GM12878 (cell line): Measurements from ENCODE around the gene TLCD3B. TPM values are rescaled to one million over a fixed set of nuclear protein-coding genes. Genes with fewer than 3 reads are reported as not detected.

Source experiments
- ATAC-seq: fragments of 200-7000 bp; cut with Tn5 transposase; 3 replicates; pipeline ENCODE4 v1.9.1; 2020; ENCODE audit warnings: mild to moderate bottlenecking, moderate library complexity
- BruUV-seq: library from RNA; stranded (reverse); fragments of 400-500 nt; replicated peaks from 2 replicates; lab custom pipeline; 2021; lab: Mats Ljungman, UMichigan
- CTCF ChIA-PET: fragments of 300-600 bp; sonication (Branson Sonifier 250); formaldehyde crosslinking; extraction: SDS; loops from one replicate; lab custom pipeline; 2021; ENCODE audit warnings: inconsistent platforms; lab: Yijun Ruan, JAX
- POLR2A ChIA-PET: fragments of 350-600 bp; formaldehyde crosslinking; extraction: SDS; loops from one replicate; lab custom pipeline; 2021; ENCODE audit warnings: inconsistent platforms; lab: Charles Lee
- RAD21 ChIA-PET: fragments of 300-600 bp; sonication (Branson Sonifier 250); formaldehyde crosslinking; loops from one replicate; lab custom pipeline; 2023; ENCODE audit warnings: antibody characterized with exemption; ENCODE audit not compliant: unreplicated experiment; lab: Charles Lee
- SMC1A ChIA-PET: fragments of 300-600 bp; sonication (Branson Sonifier 250); formaldehyde crosslinking; loops from one replicate; lab custom pipeline; 2023; ENCODE audit not compliant: unreplicated experiment, uncharacterized antibody; lab: Charles Lee
- DNase-seq: peaks from one replicate; pipeline ENCODE4 v3.0.0-alpha.2; 2011; ENCODE audit warnings: low read depth, low spot score
- FAIRE-seq: peaks from 3 replicates; lab custom pipeline; 2011; peaks lifted over from hg19 to GRCh38; lab: Jason Lieb, UNC
- H2AFZ ChIP-seq: 2 replicates; pipeline ENCODE4 v1.6.0; 2011; ENCODE audit warnings: low read depth, low read length, control low read depth; ENCODE audit not compliant: control insufficient read depth
- H3K27ac ChIP-seq: 2 replicates; pipeline ENCODE4 v1.5.1; 2011; ENCODE audit warnings: control low read depth; ENCODE audit not compliant: control insufficient read depth, insufficient read depth
- H3K27me3 ChIP-seq, 2 experiments: replicated peaks in 1 of 2; 2 replicates each; pipeline versions ENCODE4 v1.6.0 to v1.6.1; 2011; ENCODE audit warnings: low read length in 1 of 2; ENCODE audit not compliant: control insufficient read depth in 2 of 2, insufficient read depth in 2 of 2
- H3K36me3 ChIP-seq, 2 experiments: 2 replicates each; pipeline ENCODE4 v1.5.1; 2011; ENCODE audit warnings: low read length in 1 of 2; ENCODE audit not compliant: control insufficient read depth in 2 of 2, insufficient read depth in 2 of 2
- H3K4me1 ChIP-seq: 2 replicates; pipeline ENCODE4 v1.6.1; 2011; ENCODE audit warnings: mild to moderate bottlenecking, low read length, moderate library complexity, mixed read lengths; ENCODE audit not compliant: control insufficient read depth, insufficient read depth
- H3K4me2 ChIP-seq: 2 replicates; pipeline ENCODE4 v1.6.0; 2011; ENCODE audit warnings: control low read depth; ENCODE audit not compliant: control insufficient read depth, insufficient read depth
- H3K4me3 ChIP-seq: fragments of 200-600 bp; sonication (generic); 2 replicates; pipeline ENCODE4 v1.5.1; 2016
- H3K79me2 ChIP-seq: 2 replicates; pipeline ENCODE4 v1.6.0; 2011; ENCODE audit warnings: low read length; ENCODE audit not compliant: control insufficient read depth, insufficient read depth
- H3K9ac ChIP-seq: 2 replicates; pipeline ENCODE4 v1.8.0; 2011; ENCODE audit warnings: low read length, control low read depth, mixed read lengths; ENCODE audit not compliant: control insufficient read depth, insufficient read depth
- H3K9me3 ChIP-seq: replicated peaks from 3 replicates; pipeline ENCODE4 v1.5.1; 2011; ENCODE audit warnings: mild to moderate bottlenecking, low read length; ENCODE audit not compliant: control insufficient read depth, insufficient read depth
- H4K20me1 ChIP-seq: 2 replicates; pipeline ENCODE4 v1.6.0; 2011; ENCODE audit not compliant: control insufficient read depth, insufficient read depth
- EP300 ChIP-seq, 2 experiments: fragments of 150-350 bp in 1 of 2; IDR thresholded peaks; 2 replicates each; pipeline ENCODE4 v1.6.1; 2011 to 2012; ENCODE audit warnings: low read depth in 2 of 2, low read length in 2 of 2, borderline replicate concordance in 1 of 2, improper control_type of control experiment in 1 of 2, inconsistent platforms in 1 of 2; ENCODE audit not compliant: control insufficient read depth in 1 of 2
- ETV6 ChIP-seq, 2 experiments: fragments of 450-650 bp in 1 of 2; IDR thresholded peaks in 1 of 2; conservative IDR thresholded peaks in 1 of 2; 2 replicates each; pipeline ENCODE4 v1.6.1; 2014; ENCODE audit warnings: antibody characterized with exemption in 1 of 2, borderline replicate concordance in 1 of 2, low read depth in 1 of 2, mild to moderate bottlenecking in 1 of 2, moderate library complexity in 1 of 2
- JUNB ChIP-seq: IDR thresholded peaks from 2 replicates; pipeline ENCODE4 v1.6.1; 2016; ENCODE audit warnings: antibody characterized with exemption, mild to moderate bottlenecking
- MTA2 ChIP-seq: fragments of 450-650 bp; IDR thresholded peaks from 2 replicates; pipeline ENCODE4 v1.6.1; 2016; ENCODE audit warnings: low read depth, mild to moderate bottlenecking, moderate library complexity
- MTA3 ChIP-seq: IDR thresholded peaks from 2 replicates; pipeline ENCODE4 v1.6.1; 2012; ENCODE audit warnings: low read length, inconsistent platforms, borderline replicate concordance
- NFYB ChIP-seq: IDR thresholded peaks from 2 replicates; pipeline ENCODE4 v1.6.1; 2011; ENCODE audit warnings: low read depth, mild to moderate bottlenecking, low read length, improper control_type of control experiment, moderate library complexity; ENCODE audit not compliant: insufficient read depth
- NRF1 ChIP-seq: conservative IDR thresholded peaks from 2 replicates; pipeline ENCODE4 v1.6.1; 2011; ENCODE audit warnings: mild to moderate bottlenecking, low read depth, low read length, improper control_type of control experiment
- RAD21 ChIP-seq: IDR thresholded peaks from 2 replicates; pipeline ENCODE4 v1.6.1; 2011; ENCODE audit warnings: mild to moderate bottlenecking, low read depth, low read length, moderate library complexity; ENCODE audit not compliant: insufficient read depth
- RAD51 ChIP-seq: fragments of 450-650 bp; IDR thresholded peaks from 2 replicates; pipeline ENCODE4 v1.6.1; 2016; ENCODE audit warnings: moderate library complexity, mild to moderate bottlenecking, inconsistent platforms
- SUZ12 ChIP-seq: fragments of 200-600 bp; sonication (generic); IDR thresholded peaks from one replicate; pipeline ENCODE4 v1.6.1; 2018; ENCODE audit warnings: antibody characterized with exemption, mild to moderate bottlenecking; ENCODE audit not compliant: unreplicated experiment
- TARDBP ChIP-seq: IDR thresholded peaks from 2 replicates; pipeline ENCODE4 v1.6.1; 2016; ENCODE audit warnings: borderline replicate concordance
- TCF3 ChIP-seq: IDR thresholded peaks from 2 replicates; pipeline ENCODE4 v1.6.1; 2012; ENCODE audit warnings: low read depth, mild to moderate bottlenecking, low read length, borderline replicate concordance; ENCODE audit not compliant: insufficient read depth
- WGBS: methylation state at CpG from one replicate; pipeline ENCODE4 v1.1.6; 2016; ENCODE audit warnings: low lambda C conversion rate; ENCODE audit not compliant: insufficient replicate concordance, insufficient coverage; ENCODE audit errors: missing lambda C conversion rate; 5-methylcytosine and 5-hydroxymethylcytosine counted together
- in situ Hi-C: fragments of 300-500 bp; cut with MboI; formaldehyde crosslinking; loops from 9 replicates; pipeline ENCODE4 v1.14.3; 2018; ENCODE audit warnings: mixed read lengths
- intact Hi-C: fragments of 100-400 bp; cut with micrococcal nuclease; formaldehyde crosslinking; loops from one replicate; pipeline ENCODE4 v1.14.2; 2022; ENCODE audit not compliant: unreplicated experiment
- polyA plus RNA-seq, 11 experiments: library from polyadenylated mRNA; depleted of rRNA in 4 of 11; unstranded in 6 of 11; stranded (reverse) in 5 of 11; fragments of >200 nt; fragmentation: Nextera tagmentation in 4 of 11; fragmentation: Illumina TruSeq in 1 of 11; extraction: Ambion mirVana in 4 of 11; extraction: Trizol in 1 of 11; gene quantifications; 1 replicate in 1 of 11; 2 replicates in 10 of 11; pipeline versions ENCODE4 v1.2.1 to v1.2.3, GENCODE V29; 2011 to 2016; ENCODE audit warnings: inconsistent platforms in 2 of 11, missing spikeins in 2 of 11, low read depth in 1 of 11
- total RNA-seq, 4 experiments: library from RNA; depleted of rRNA in 3 of 4; stranded (reverse); fragments of >200 nt in 3 of 4; fragmentation: Illumina TruSeq in 1 of 4; extraction: Trizol in 1 of 4; gene quantifications; 2 replicates each; pipeline versions ENCODE4 v1.2.1 to v1.2.3, GENCODE V29; 2013 to 2021
- TF ChIP-seq, protein P1 (sequence below): fragments of 450-650 bp; formaldehyde crosslinking; IDR thresholded peaks from 2 replicates; pipeline ENCODE4 v1.4.0; 2022; ENCODE audit warnings: mild to moderate bottlenecking, moderate library complexity
- TF ChIP-seq, protein P2 (sequence below): fragments of 450-650 bp; IDR thresholded peaks from 2 replicates; pipeline ENCODE4 v1.6.1; 2017; ENCODE audit warnings: antibody characterized with exemption, mild to moderate bottlenecking, moderate library complexity

TLCD3B gene
- total and polyA plus RNA-seq, 10 of the 15 experiments (the other 5 are each of a cell fraction or from before 2014, with no cell fraction given) = 0.05 to 0.51 (median 0.18) TPM; not detected in 4

DNA sequence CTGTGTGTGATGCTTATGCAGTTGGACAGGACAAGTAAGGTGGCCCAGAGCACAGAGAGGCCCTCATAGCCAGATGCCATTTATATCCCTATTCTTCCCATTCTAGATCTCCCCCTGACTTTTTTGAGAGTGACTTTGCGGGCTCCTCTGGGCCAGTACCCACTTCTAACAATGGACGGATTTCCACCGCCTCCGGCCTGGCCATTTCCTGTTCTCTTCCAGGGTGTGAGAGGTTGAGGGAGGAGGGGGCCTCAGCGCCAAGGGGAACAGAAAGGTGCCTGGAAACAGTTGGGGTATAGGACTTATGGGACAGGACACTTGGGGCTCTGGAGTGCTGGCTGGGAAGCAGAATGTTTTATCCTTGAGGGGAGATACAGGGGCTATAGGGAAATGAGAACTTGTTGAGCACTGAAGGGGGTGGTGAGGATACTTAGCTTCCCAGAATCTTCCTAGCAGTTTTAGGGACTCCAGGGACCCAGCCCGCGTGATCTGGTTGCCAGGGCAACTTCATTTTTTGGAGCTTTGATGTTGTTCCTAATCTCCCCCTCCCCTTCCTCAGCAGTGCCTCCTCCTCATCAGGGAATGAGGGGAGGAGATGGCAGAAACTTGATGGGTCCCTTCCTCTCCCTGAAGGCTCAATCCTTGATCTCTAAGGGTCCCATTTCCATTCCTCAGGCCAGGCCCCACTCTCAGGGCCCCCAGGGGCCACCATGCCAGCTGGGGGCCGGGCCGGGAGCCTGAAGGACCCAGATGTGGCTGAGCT lies 53.8 kb downstream of the TLCD3B start:
- Histone ChIP-seq H3K27me3 (no peaks in the 10 kb centered on the region), H3K79me2 (peaks cover 37% of the 10 kb centered on the region), H3K4me1 (peaks cover 9% of the 10 kb centered on the region), H3K36me3 (peaks cover 15 to 18% of the 10 kb centered on the region in 2 experiments), H3K9ac (no peak overlapping the region), H3K4me3 (0 out of 2 replicates have a peak overlapping the region, but pooled peaks have one; percentile 99), H2AFZ (no peak overlapping the region), H3K27ac (no peak overlapping the region), H3K9me3 (no peaks in the 10 kb centered on the region; the same call in 2 of the 3 replicates), H4K20me1 (no peaks in the 10 kb centered on the region), H3K4me2 (peak overlapping the region; percentile 91)
- ChIA-PET CTCF (interaction anchor here (1.1 to 2.5 kb wide), 5 partner anchors 12 to 286 kb away, joined by 3 to 10 read pairs (median 4); partner anchors contain the start of gene INO80E), POLR2A (interaction anchor here (0.6 to 6.0 kb wide), 3 partner anchors 12 to 19 kb away, joined by 3 to 53 read pairs (median 16); partner anchors contain the start of genes HIRIP3, INO80E and TMEM219), RAD21 (interaction anchor here (1.2 kb wide), 1 partner anchor 288 kb away, joined by 3 read pairs; no protein-coding TSS in a partner anchor), SMC1A (interaction anchor here (0.8 to 3.2 kb wide), 2 partner anchors 15 to 42 kb away, joined by 3 to 11 read pairs; partner anchors contain the start of gene TMEM219)
- in situ Hi-C loops = no loop called here
- ATAC-seq (no peak), DNase-seq (no peak), FAIRE-seq (no peak)
- intact Hi-C loops = no loop called here
- WGBS = 96% methylated on average over 9 of the region's 9 CpGs
- BruUV-seq = no TSS peak
- no peak for TF ChIP-seq MTA2
- no peak for TF ChIP-seq TCF3
- TF ChIP-seq RAD21 = no peak
- TF ChIP-seq, protein P1, sequence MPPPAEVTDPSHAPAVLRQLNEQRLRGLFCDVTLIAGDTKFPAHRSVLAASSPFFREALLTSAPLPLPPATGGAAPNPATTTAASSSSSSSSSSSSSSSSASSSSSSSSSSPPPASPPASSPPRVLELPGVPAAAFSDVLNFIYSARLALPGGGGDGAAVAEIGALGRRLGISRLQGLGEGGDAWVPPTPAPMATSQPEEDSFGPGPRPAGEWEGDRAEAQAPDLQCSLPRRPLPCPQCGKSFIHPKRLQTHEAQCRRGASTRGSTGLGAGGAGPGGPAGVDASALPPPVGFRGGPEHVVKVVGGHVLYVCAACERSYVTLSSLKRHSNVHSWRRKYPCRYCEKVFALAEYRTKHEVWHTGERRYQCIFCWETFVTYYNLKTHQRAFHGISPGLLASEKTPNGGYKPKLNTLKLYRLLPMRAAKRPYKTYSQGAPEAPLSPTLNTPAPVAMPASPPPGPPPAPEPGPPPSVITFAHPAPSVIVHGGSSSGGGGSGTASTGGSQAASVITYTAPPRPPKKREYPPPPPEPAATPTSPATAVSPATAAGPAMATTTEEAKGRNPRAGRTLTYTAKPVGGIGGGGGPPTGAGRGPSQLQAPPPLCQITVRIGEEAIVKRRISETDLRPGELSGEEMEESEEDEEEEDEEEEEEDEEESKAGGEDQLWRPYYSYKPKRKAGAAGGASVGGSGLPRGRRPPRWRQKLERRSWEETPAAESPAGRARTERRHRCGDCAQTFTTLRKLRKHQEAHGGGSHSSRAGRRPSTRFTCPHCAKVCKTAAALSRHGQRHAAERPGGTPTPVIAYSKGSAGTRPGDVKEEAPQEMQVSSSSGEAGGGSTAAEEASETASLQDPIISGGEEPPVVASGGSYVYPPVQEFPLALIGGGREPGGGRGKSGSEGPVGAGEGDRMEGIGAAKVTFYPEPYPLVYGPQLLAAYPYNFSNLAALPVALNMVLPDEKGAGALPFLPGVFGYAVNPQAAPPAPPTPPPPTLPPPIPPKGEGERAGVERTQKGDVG (CRISPR knock-in tag) = no peak
- TF ChIP-seq NFYB = no peak
- TF ChIP-seq MTA3 = no peak
- no peak for TF ChIP-seq RAD51
- no peak for TF ChIP-seq SUZ12
- TF ChIP-seq EP300 (IDR thresholded peaks at IDR 0.05; ENCODE audit: borderline replicate concordance in 1 of 2, control insufficient read depth in 1 of 2, low read depth in 2 of 2, low read length in 2 of 2) = no peak
- no peak for TF ChIP-seq ETV6 (conservative IDR thresholded peaks at IDR 0.05 in 1 of 2, IDR thresholded peaks at IDR 0.05 in 1 of 2; ENCODE audit: borderline replicate concordance in 1 of 2, low read depth in 1 of 2)
- TF ChIP-seq, protein P2, sequence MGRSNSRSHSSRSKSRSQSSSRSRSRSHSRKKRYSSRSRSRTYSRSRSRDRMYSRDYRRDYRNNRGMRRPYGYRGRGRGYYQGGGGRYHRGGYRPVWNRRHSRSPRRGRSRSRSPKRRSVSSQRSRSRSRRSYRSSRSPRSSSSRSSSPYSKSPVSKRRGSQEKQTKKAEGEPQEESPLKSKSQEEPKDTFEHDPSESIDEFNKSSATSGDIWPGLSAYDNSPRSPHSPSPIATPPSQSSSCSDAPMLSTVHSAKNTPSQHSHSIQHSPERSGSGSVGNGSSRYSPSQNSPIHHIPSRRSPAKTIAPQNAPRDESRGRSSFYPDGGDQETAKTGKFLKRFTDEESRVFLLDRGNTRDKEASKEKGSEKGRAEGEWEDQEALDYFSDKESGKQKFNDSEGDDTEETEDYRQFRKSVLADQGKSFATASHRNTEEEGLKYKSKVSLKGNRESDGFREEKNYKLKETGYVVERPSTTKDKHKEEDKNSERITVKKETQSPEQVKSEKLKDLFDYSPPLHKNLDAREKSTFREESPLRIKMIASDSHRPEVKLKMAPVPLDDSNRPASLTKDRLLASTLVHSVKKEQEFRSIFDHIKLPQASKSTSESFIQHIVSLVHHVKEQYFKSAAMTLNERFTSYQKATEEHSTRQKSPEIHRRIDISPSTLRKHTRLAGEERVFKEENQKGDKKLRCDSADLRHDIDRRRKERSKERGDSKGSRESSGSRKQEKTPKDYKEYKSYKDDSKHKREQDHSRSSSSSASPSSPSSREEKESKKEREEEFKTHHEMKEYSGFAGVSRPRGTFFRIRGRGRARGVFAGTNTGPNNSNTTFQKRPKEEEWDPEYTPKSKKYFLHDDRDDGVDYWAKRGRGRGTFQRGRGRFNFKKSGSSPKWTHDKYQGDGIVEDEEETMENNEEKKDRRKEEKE = no peak
- TF ChIP-seq JUNB = no peak
- TF ChIP-seq NRF1 = no peak
- no peak for TF ChIP-seq TARDBP
